HG03097 (cell line): Measurements from ENCODE around the gene PSD4.
"Not testable (repeated sequence)": the region's sequence is repeated elsewhere in the genome, so short reads cannot be mapped to it uniquely, and the experiment has no call there.

Source experiments
- ATAC-seq: cut with Tn5 transposase; IDR thresholded peaks from one replicate; pipeline ENCODE4 v1.9.1; 2021; ENCODE audit not compliant: unreplicated experiment, low FRiP score

PSD4 gene

GRCh38 chr2:113235347-113236226 is 61.8 kb downstream of the PSD4 start:
- not testable (repeated sequence) for ATAC-seq

DNA sequence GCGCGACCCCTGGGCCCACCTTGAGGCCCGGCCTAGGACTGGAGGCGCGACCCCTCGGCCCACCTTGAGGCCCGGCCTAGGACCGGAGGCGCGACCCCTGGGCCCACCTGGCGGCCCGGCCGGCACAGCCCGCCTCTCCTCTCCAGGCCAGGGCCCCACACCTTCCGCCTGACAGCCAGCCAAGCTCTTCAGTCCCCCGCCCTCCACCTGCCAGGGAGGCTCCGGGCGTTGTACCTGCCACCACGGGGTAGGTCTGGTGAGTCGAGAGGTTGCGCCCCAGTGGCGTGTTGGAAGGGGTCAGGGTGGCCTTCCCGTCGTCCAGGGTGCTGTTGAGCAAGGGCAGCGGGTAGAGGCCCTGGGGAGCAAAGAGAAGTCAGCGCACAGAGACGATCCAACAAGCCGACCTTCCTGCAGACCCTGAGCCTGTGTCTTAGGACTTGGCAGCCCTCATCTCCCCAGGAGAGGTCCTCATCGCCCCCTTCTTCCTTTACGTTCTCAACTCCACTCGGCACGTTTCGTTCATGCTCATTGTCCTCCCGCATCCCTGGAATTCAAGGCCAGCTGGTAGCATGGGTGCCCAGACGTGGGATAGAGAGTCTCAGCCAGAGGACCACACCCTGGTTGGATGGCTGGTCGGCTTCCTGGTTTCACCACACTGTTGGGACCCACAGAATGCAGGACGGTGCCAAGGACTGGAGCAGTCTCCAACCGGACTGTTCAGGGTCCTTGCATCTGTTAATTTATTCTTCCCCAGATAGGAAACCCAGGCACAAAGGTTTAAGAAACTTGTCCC is 62.8 kb downstream of the PSD4 start:
- ATAC-seq: no peak

GRCh38 chr2:113237604-113238160 is 63.9 kb downstream of the PSD4 start:
- no peak for ATAC-seq

- ATAC-seq: no peak
Observed at GRCh38 chr2:113238871-113239839, 65.4 kb downstream of the PSD4 start.

GRCh38 chr2:113240150-113240914 is 66.6 kb downstream of the PSD4 start:
- no peak for ATAC-seq

DNA sequence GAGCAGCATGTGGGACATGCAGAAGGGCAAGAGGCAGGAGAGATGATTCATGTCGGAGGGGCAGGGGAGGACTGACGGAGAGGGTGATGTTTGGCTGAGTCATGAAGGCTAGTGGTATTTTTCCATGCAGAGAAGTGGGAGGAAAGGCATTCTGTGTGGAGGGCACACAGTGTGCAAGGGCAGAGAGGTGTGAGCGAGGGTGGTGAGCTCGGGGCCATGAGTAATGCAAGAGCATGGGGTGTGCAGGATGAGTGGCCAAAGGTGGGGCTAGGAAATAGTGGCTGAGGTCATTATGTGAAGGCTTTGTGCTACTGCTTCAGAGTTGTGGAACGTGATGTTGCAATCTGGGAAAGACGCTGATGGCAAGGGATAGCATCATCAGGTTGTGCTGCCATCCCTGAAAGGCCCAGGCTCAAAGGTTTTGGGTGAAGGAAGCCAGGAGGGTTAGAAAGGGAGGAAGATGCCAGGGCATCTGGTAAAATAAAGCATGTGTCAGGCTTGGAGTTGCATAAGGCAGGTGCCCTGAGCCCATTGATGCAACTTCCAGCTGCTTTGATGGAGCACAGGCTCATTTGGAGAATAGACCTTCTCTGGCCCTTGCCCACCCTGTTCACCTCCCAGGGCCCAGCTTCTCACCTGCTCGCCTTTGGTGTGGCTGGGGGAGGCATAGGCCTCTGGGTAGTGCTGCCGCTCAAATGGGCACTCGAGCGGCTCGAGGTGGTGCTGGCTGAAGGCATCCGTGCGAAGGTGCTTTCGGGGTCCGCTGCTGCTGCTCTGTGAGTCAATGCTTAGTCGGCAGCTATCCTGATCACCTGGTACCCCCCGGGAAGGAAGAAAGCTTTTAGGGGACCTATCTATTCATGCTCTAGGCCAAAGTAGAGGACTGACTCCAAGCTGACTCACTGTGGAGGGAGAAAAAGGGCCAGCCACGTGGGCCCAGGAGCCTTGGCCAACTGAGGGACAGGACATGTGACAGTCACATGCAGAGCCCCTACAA is 67.4 kb downstream of the PSD4 start:
- ATAC-seq: no peak

DNA sequence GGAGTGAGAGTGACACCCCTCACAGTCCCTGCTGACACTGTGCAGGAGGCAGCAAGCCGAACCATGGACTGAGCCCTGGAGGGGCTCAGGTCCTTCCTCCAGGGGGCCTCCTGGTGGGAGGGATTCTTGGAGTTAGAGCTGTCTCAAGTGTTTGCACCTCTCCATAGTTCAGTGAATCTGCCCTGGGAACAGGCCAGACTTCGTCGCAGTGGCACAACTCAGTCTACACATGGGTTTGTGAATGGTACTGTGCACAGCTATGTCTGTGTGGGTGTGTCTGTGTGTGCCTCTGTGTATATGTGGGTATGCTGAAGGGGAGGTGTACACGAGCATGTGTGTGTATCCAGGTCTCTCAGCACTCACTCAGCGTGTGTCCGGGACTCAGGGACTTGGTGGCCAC is 68.6 kb downstream of the PSD4 start:
- no peak for ATAC-seq

- no peak for ATAC-seq
Observed at GRCh38 chr2:113245276-113245711, 71.5 kb downstream of the PSD4 start.

DNA sequence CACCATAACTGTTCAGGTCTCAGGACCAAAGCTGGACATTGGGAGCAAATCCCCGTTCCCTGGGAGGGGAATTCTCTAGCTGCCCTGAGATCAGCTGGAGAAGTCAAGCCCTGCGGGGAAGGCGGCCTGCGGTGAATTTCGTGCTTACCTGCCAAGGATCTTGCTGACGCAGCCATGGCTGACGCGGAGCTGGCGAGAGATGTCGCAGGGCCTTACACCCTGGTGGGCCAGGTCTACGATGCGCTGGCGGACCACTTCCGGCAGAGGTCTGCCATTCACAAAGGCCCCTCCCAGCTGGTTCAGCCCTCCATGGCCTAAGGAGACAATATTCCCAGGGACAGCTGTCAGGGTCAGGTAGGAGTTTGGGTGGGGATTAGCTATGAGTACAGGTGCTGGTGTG is 72.8 kb downstream of the PSD4 start:
- no peak for ATAC-seq

- no peak for ATAC-seq
Observed at GRCh38 chr2:113248997-113249770, 75.4 kb downstream of the PSD4 start.

DNA sequence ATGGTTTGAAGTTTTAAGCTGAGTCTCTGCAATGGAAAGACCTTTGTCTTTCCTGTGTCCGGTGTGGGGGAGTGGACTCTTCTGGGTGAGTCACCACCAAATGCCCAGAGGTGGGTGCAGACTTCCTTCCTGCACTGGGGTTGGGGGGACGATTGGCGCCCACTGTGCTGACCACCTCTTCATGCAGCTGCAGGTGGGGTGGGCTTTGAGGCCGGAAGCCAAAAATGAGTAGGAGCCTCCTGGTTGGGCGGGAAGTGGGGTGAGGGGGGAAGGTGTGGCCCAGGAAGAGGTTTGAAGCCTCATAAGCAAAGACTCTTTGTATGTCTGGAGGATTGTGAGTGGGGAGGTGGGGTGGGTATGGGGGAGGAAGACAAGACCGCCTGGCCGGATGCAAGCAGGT is 77.3 kb downstream of the PSD4 start:
- no peak for ATAC-seq

DNA sequence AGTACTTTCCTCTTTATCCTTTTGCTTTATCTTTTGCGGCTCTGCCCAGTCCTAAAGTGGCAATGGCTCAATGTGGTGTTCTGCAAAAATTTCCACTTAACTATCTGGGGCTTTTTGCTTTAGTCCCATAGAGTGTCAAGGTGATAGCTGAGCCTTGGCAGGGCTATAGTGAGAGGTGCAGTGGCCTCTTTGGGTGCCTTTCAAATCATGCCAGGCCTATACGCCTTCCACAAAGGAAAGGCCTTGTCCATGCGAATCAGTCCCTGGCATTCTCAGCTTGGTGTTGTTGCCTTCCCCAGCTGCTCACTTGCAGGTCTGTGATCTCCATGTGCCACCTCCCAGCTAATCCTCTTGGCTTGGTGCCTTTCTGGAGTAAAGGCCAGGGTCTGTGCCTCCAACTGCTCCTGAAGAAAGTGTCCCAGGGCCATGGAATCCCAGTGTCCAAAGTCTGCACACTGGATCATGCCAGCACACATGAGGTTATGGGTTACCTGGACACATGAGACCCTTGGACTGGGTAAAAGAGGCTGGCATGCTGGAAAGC is 78.3 kb downstream of the PSD4 start:
- no peak for ATAC-seq

GRCh38 chr2:113253453-113253852 is 79.7 kb downstream of the PSD4 start:
- no peak for ATAC-seq

DNA sequence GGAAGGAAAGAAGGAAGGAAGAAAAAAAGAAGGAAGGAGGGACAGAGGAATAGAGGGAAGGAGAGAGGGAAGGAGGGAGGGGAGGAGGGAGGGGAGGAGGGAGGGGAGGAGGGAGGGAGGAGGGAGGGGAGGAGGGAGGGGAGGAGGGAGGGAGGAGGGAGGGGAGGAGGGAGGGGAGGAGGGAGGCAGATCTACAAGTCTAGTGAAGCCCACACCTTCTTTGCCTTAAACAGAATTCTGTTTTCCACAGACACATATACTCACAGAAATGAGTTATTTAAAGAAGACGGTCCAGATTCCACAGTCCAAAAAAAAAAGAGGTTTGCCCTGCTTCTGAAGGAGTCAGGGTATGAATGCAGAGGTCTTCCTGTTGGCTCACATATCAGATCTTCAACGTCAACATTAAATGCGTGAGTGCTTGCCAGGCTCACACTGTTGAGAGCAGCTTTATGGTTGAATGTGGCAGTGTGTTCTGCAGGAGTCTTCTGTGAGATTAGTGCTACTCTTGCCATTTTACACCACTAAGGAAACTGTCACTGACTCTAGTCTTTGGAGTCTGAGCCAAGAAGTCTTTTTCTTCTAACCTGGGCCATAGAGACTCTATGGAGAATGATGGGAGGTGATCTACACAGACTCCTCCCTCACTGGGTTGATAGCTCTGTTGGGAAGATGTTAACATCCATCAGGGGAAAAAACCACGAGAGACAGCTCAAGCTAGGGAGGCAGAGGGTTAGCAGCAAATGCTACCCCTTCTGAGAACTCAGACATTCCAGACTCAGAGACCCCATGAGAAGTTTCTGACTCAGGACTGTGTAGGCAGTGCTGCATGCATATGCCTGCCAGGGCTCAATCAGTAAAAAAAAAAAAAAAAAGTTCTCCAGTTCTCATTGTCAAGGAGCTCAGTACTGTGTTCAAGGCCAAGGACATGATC is 81.6 kb downstream of the PSD4 start:
- no peak for ATAC-seq

- ATAC-seq: no peak
Observed at GRCh38 chr2:113257516-113258264, 83.9 kb downstream of the PSD4 start.
